Aorta (tissue), 5 donors: ENCODE results near the gene SLC1A4. TPM values are rescaled to one million over a fixed set of nuclear protein-coding genes. Genes with fewer than 3 reads are reported as not detected.

Source experiments
- ATAC-seq: fragments of 200-7000 bp; cut with Tn5 transposase; one replicate; pipeline ENCODE4 v1.9.1; 2022; ENCODE audit warnings: moderate library complexity; ENCODE audit not compliant: low FRiP score
- DNase-seq, 2 donors: peaks; one replicate each; pipeline ENCODE4 v3.0.0-alpha.2; 2020
- H3K27ac ChIP-seq, 2 donors: one replicate each; pipeline ENCODE4 v1.5.1; 2013; ENCODE audit warnings: low read length in 2 of 2, mild to moderate bottlenecking in 2 of 2, moderate library complexity in 2 of 2, control low read depth in 1 of 2, inconsistent platforms in 1 of 2, low read depth in 1 of 2
- H3K27me3 ChIP-seq, 2 donors: one replicate each; pipeline ENCODE4 v1.6.1; 2013; ENCODE audit warnings: control low read depth in 1 of 2, low read length in 1 of 2, mild to moderate bottlenecking in 1 of 2, moderate library complexity in 1 of 2; ENCODE audit not compliant: insufficient read depth in 2 of 2, control insufficient read depth in 1 of 2
- H3K36me3 ChIP-seq, 2 donors: one replicate each; pipeline ENCODE4 v1.6.1; 2013; ENCODE audit warnings: control low read depth in 1 of 2, low read length in 1 of 2, mild to moderate bottlenecking in 1 of 2; ENCODE audit not compliant: insufficient read depth in 2 of 2, control insufficient read depth in 1 of 2
- H3K4me1 ChIP-seq, 2 donors: one replicate each; pipeline ENCODE4 v1.6.1; 2013; ENCODE audit warnings: low read length in 2 of 2, control low read depth in 1 of 2, mild to moderate bottlenecking in 1 of 2, moderate library complexity in 1 of 2; ENCODE audit not compliant: insufficient read depth in 2 of 2, control insufficient read depth in 1 of 2
- H3K4me3 ChIP-seq, 2 donors: one replicate each; pipeline ENCODE4 v1.5.1; 2013; ENCODE audit warnings: low read length in 2 of 2, control low read depth in 1 of 2, mild to moderate bottlenecking in 1 of 2
- H3K9me3 ChIP-seq: one replicate; pipeline ENCODE4 v1.6.1; 2013; ENCODE audit warnings: mild to moderate bottlenecking, low read length; ENCODE audit not compliant: control insufficient read depth
- WGBS, 2 donors: extraction: QIAGEN DNeasy Blood & Tissue Kit; methylation state at CpG; one replicate each; pipeline ENCODE4 v1.1.7; 2013; 5-methylcytosine and 5-hydroxymethylcytosine counted together
- intact Hi-C, 2 donors: fragments of 100-400 bp; cut with DNase I; formaldehyde crosslinking; loops; one replicate each; pipeline versions ENCODE4 v1.14.2 to v1.15.0; 2022
- polyA plus RNA-seq, 2 donors: library from polyadenylated mRNA; stranded (reverse); fragments of 200-250 nt; gene quantifications; one replicate each; pipeline ENCODE4 v1.2.3, GENCODE V29; 2013
- total RNA-seq, 2 donors: library from RNA; stranded (reverse); fragmentation: NEBNext Ultra II Directional; extraction: Animal tissue kit (Norgen Biotek cat#: 25700); gene quantifications; one replicate each; pipeline ENCODE4 v1.2.1, GENCODE V29; 2021
- donor health status: healthy with polysubstance abuse.
- donor health status: Bipolar disorder and iron deficiency.
- donor health status: DM: no; HTN: no; CAD: no.
- donor health status: DM: no; HTN: no; CAD: no.
- donor health status: DM: yes; HTN: yes; CAD: no.

The SLC1A4 gene
- total and polyA plus RNA-seq, 4 donors = 6.9 to 26.4 (median 17.8) TPM

- intact Hi-C loops = no loop called here
- Histone ChIP-seq H3K36me3 (no peaks in the 10 kb centered on the region), H3K4me3 (no peak overlapping the region), H3K4me1 (peaks cover 3 to 5% of the 10 kb centered on the region in 2 donors), H3K27me3 (no peaks in the 10 kb centered on the region), H3K9me3 (no peaks in the 10 kb centered on the region), H3K27ac (no peak overlapping the region)
- no peak for ATAC-seq
- no peak for DNase-seq
- WGBS, 2 donors = 33 to 44% methylated on average over 1 of the region's 1 CpG
These were observed 16.3 kb upstream of the SLC1A4 start for GRCh38 chr2:64972876-64973275.

GRCh38 chr2:64975232-64975821 is 13.9 kb upstream of the SLC1A4 start:
- Histone ChIP-seq H3K4me3 (no peak overlapping the region), H3K4me1 (peaks cover 5 to 8% of the 10 kb centered on the region in 2 donors), H3K9me3 (no peaks in the 10 kb centered on the region), H3K27ac (no peak overlapping the region), H3K36me3 (no peaks in the 10 kb centered on the region), H3K27me3 (no peaks in the 10 kb centered on the region)
- intact Hi-C loops = no loop called here
- 0 to 6% methylated on average over 4 of the region's 4 CpGs for WGBS, 2 donors
- DNase-seq (peak; percentile 65 to 79), ATAC-seq (no peak)

- no peak for DNase-seq
- H3K9me3 ChIP-seq = no peaks in the 10 kb centered on the region
- no peak for ATAC-seq
- intact Hi-C loops = no loop called here
- no peaks in the 10 kb centered on the region for H3K27me3 ChIP-seq
- H3K36me3 ChIP-seq = no peaks in the 10 kb centered on the region
- no peak overlapping the region for H3K27ac ChIP-seq
- H3K4me1 ChIP-seq = peaks cover 5 to 8% of the 10 kb centered on the region in 2 donors
- H3K4me3 ChIP-seq = no peak overlapping the region
- WGBS, 2 donors = 59 to 70% methylated on average over 1 of the region's 1 CpG
These were observed 12.9 kb upstream of the SLC1A4 start for GRCh38 chr2:64976276-64976675.

GRCh38 chr2:64978514-64979268 is 10.5 kb upstream of the SLC1A4 start:
- DNase-seq (no peak), ATAC-seq (peak; percentile 41)
- H3K36me3 ChIP-seq = no peaks in the 10 kb centered on the region
- H3K27ac ChIP-seq = no peak overlapping the region
- no peaks in the 10 kb centered on the region for H3K27me3 ChIP-seq
- intact Hi-C loops = no loop called here
- H3K4me1 ChIP-seq = peaks cover 0 to 8% of the 10 kb centered on the region in 2 donors
- no peak overlapping the region for H3K4me3 ChIP-seq
- WGBS, 2 donors = 96 to 99% methylated on average over 4 of the region's 4 CpGs
- H3K9me3 ChIP-seq = no peaks in the 10 kb centered on the region

GRCh38 chr2:64979744-64980143 is 9.5 kb upstream of the SLC1A4 start:
- DNase-seq (no peak), ATAC-seq (no peak)
- intact Hi-C loops = no loop called here
- Histone ChIP-seq H3K27me3 (no peaks in the 10 kb centered on the region), H3K9me3 (no peaks in the 10 kb centered on the region), H3K27ac (peak overlapping the region in 1 of 2 donors; percentile 17), H3K4me3 (no peak overlapping the region), H3K36me3 (no peaks in the 10 kb centered on the region), H3K4me1 (peaks cover 0 to 8% of the 10 kb centered on the region in 2 donors)
- WGBS, 2 donors = 12 to 28% methylated on average over 1 of the region's 1 CpG

GRCh38 chr2:64980183-64980582 is 9.0 kb upstream of the SLC1A4 start:
- Histone ChIP-seq H3K4me1 (peaks cover 0 to 8% of the 10 kb centered on the region in 2 donors), H3K9me3 (no peaks in the 10 kb centered on the region), H3K27me3 (no peaks in the 10 kb centered on the region), H3K4me3 (no peak overlapping the region), H3K36me3 (no peaks in the 10 kb centered on the region), H3K27ac (no peak overlapping the region)
- 38 to 48% methylated on average over 1 of the region's 1 CpG for WGBS, 2 donors
- ATAC-seq = no peak
- intact Hi-C loops = no loop called here
- DNase-seq = no peak

- no peak for ATAC-seq
- Histone ChIP-seq H3K4me1 (peaks cover 0 to 5% of the 10 kb centered on the region in 2 donors), H3K27ac (no peak overlapping the region), H3K9me3 (no peaks in the 10 kb centered on the region), H3K27me3 (no peaks in the 10 kb centered on the region), H3K4me3 (no peak overlapping the region), H3K36me3 (no peaks in the 10 kb centered on the region)
- 64 to 71% methylated on average over 2 of the region's 2 CpGs for WGBS, 2 donors
- no peak for DNase-seq
- intact Hi-C loops = no loop called here
These were observed 6.8 kb upstream of the SLC1A4 start for GRCh38 chr2:64982311-64982857.

GRCh38 chr2:64982932-64983331 is 6.3 kb upstream of the SLC1A4 start:
- DNase-seq = no peak
- Histone ChIP-seq H3K27ac (no peak overlapping the region), H3K36me3 (no peaks in the 10 kb centered on the region), H3K4me3 (no peak overlapping the region), H3K4me1 (peaks cover 0 to 5% of the 10 kb centered on the region in 2 donors), H3K27me3 (no peaks in the 10 kb centered on the region), H3K9me3 (no peaks in the 10 kb centered on the region)
- intact Hi-C loops = no loop called here
- no peak for ATAC-seq
- 90 to 94% methylated on average over 2 of the region's 2 CpGs for WGBS, 2 donors

GRCh38 chr2:64985447-64985846 is 3.8 kb upstream of the SLC1A4 start:
- Histone ChIP-seq H3K27me3 (no peaks in the 10 kb centered on the region), H3K4me1 (no peaks in the 10 kb centered on the region), H3K36me3 (no peaks in the 10 kb centered on the region), H3K4me3 (no peak overlapping the region), H3K9me3 (no peaks in the 10 kb centered on the region), H3K27ac (no peak overlapping the region)
- ATAC-seq (no peak), DNase-seq (no peak)
- WGBS, 2 donors = 95 to 96% methylated on average over 7 of the region's 7 CpGs
- intact Hi-C loops = no loop called here
